Fibroblast of peridontal ligament (primary cell): ENCODE measurements around the gene CBLB.

Experiments
- DNase-seq: peaks from one replicate; pipeline ENCODE4 v3.0.0-alpha.2; 2010; ENCODE audit errors: extremely low read depth

CBLB gene

DNA sequence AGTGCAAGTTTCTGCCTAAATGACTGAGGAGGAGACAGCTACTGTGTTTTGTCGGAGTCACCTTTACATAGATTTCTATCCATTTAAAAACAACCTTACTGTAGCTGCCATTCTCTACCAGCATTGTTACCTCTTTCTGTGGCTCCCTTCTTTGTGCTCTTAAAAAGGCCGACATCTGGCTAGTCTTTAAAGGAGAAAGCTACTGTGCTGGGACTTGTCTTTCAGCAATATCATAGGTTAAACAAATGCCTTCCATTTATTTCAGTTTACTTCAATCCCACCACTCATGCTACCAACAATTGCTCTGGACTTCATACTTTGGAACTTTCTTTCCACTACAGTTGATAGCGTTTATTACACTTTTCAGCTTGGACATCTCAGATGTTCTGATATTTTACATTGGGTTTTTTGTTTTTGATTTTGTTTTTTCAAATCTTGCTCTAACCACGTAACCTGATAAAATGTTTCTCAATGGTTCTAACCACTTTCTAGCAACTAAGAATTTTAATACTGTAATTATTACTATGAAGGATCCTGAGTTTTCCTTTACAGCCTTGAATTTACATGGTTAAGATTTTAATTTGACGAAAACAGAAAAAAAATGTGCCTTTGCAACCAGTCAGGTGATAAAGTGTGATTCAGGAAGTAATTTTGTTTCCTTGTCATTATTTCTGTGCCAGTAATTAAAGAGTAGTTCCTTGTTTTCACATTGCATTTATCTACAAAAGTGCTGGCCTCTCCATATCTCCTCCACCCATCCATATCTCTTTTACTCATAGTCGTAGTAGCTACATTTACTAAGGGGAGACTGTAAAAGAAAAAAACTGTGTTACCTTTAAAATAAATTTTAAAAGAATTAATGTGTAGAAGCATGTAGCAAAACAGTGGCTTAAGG lies 1.3 kb upstream of the CBLB start:
- DNase-seq, result no peak

- no peak for DNase-seq
These were observed 670 bp upstream of the CBLB start for GRCh38 chr3:105869531-105869833.

DNA sequence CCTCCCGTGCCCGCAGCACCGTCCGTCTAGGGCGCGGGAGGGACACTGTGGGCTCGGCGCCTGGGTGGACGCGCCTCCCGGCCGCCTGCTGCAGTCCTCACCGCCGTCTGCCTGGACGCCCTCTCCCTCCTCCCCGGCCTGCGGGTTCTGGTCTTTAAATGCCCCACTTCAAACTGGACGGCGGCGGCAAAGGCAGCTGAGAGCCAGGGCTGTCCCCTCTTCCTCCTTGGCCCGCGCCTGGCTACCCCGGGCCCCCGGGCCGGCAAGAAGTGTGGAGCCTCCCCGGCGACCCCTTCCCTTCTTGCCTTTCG lies 426 bp downstream of the CBLB start:
- DNase-seq, result peak; percentile 44

DNA sequence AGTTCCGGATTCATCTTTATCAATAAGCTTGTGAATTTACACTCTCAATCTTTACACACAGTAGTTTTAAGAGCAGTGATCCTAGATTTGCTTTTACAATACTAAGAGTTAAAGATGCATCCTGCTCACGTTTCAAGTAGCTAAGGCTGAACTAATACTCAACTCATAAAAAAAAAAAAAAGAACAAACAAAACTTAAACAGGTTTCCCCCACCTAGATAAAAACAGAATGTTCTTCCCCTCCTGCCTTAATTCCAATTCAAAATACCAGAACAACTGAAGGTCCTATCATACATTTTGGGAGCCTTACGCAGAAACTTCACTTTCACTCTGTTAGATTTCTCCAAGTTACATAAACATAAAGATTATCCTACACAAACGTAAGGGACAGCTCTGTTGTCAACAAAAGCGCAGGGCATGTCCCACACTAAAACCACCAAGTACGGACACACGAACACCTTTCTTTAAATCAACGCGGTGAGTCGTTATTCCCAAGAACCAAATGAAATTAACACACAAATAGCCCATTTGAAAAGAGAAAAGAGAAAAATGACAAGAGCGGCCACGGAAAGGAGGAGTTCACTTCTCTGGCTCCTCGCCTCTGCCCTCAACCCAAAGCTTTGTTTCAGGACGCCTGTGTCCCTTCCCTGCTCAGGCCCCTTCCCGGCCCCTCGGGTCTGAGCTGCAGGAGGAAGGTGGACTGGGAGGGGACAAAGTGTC lies 941 bp downstream of the CBLB start:
- peak; percentile 48 for DNase-seq

- peak; percentile 70 for DNase-seq
These were observed 1.9 kb downstream of the CBLB start for GRCh38 chr3:105866656-105867653.

- no peak for DNase-seq
These were observed 2.9 kb downstream of the CBLB start for GRCh38 chr3:105865867-105866350.

- DNase-seq, result peak; percentile 47
These were observed 3.7 kb downstream of the CBLB start for GRCh38 chr3:105865016-105865623.

- DNase-seq, result no peak
These were observed 4.6 kb downstream of the CBLB start for GRCh38 chr3:105864212-105864611.

DNA sequence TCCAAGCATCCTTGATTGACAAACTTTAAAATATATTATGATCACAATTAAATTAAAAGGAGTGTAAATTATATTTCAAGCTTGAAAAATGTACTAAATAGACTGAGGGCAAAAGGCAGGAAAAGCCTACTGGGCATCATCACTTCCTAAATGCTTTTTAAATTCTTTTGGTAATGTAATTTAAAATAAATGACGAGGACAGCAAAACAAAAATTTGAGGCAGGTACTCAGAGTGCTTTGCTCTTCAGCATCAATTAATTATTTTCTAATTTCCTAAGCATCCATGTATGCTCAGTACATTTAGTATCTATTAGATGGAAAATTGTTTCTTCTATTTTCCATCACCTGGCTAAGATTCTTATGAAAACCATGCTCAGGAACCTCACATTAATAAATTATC lies 5.2 kb downstream of the CBLB start:
- DNase-seq, result no peak

DNA sequence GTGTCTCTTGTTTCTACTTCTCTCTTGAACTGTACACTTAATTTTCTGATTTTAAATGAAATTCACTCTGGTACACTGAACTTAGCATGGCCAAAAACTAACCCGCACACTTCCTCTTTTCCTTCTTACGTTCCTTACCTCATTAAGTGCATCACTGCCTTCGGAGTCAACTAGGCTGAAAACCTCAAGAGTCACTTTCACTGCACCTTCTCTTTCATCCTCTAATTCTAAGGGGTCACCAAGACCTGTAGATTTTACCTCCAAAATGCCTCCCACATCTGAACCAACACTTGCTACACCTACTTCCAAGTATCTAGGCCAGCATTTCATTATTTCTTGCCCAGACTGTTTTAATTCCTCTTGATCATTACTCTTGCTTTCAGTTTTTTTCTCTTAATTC lies 6.6 kb downstream of the CBLB start:
- DNase-seq, result no peak

GRCh38 chr3:105860641-105861040 lies 8.2 kb downstream of the CBLB start:
- no peak for DNase-seq

- DNase-seq, result no peak
These were observed 10.8 kb downstream of the CBLB start for GRCh38 chr3:105858017-105858416.

GRCh38 chr3:105857601-105858000 lies 11.2 kb downstream of the CBLB start:
- DNase-seq, result no peak

DNA sequence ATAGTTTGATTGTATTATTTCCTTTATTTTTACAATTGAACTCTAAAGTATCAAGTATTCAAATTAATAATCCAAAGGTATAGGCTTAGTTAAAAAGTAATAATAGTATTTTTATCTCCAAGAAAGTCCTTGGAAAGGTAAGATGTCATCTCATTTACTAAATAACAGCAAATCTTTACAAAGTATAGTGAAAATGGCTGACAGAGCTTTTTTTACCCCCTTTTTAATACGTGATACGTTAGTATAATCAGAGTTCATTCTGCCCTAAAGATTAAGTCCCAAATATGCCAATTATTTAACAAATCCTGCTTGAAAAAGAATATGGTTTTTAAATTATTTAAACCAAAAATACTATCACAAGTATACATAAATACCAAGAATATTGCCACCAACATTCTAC lies 12.2 kb downstream of the CBLB start:
- no peak for DNase-seq

GRCh38 chr3:105853801-105854432 lies 14.9 kb downstream of the CBLB start:
- no peak for DNase-seq

- no peak for DNase-seq
These were observed 17.2 kb downstream of the CBLB start for GRCh38 chr3:105851582-105851981.

- no peak for DNase-seq
These were observed 17.6 kb downstream of the CBLB start for GRCh38 chr3:105851176-105851575.

DNA sequence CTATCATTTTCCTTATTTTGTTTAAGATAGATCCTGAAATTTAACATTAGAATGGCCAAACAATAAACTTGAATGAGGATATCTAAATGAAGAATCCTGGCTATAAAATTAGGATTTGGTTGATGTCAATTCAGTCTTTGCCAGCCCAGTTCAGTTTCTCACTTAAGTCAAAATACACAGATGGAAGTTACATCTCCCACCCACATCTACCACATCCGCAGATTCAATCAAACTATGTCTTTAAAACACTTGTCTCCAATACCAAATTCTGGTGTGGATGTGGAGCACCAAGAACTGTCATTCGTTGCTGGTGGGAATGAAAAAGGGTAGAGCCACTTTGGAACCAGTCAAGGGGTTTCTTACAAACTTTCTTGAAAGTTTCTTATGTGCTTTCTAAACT lies 18.2 kb downstream of the CBLB start:
- no peak for DNase-seq

DNA sequence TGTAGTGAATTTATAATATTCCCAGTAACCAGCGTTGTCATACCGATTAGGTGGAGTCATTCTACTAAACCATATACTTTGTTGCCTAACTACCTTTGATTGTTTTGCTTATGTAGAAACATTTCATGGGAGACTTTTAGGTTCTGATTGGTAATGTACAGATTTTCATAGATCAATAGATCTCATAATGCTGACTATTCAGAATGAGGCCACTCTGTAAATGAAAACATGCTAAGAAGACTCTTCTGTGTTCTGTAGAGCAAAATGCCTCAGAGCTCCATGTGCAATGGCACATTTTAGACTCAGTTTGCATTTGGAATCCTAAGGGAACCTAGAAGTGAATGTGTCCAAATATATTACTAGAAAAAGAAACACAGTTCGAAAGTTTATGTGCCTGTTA lies 20.0 kb downstream of the CBLB start:
- no peak for DNase-seq

- no peak for DNase-seq
These were observed 20.9 kb downstream of the CBLB start for GRCh38 chr3:105847865-105848264.

DNA sequence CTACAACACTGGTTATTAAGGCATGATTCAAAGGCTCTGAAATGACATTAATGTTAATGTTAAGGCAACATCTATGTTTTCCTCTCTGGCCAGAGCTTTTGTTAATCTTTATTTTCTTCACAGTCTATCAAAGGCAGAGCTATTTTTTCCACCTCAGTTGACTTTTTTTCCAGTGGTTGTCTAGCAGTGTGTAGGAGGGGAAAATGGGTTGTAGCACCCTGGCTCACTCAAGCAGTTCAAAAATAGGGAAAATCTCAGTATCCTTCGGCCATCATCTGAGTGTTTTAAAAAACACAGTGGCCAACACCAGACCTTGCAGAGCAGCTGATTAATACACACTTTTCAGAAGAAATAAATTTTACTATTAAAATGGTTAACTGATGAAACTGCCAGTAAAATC lies 21.4 kb downstream of the CBLB start:
- no peak for DNase-seq
